Fibroblast of skin of left biceps (primary cell): ENCODE data around the gene ADCY9.

Source experiments
- DNase-seq, 2 experiments: peaks; one replicate each; pipeline ENCODE4 v3.0.0-alpha.2; 2013; ENCODE audit warnings: low read depth in 2 of 2

Gene ADCY9

DNA sequence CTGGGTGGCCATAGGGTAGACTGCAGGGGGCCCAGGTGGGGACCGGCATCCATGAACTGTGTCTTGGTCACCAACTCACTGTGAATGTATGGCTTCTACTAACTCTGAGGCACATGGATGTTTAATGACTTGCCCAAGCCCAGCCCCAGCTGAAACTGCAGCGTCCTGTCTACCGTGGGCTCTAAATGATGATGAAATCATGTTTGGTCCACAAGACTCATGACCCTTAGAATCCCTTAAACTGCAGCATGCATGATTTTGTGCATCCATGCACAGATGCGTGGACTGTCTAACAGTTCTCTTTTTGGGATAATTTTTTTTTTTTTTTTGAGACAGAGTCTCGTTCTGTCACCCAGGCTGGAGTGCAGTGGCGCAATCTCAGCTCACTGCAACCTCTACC lies 203.3 kb downstream of the ADCY9 start:
- no peak for DNase-seq
